HG02588 (cell line): Measurements from ENCODE around the gene KLK1.
"Not testable (repeated sequence)": the region's sequence is repeated elsewhere in the genome, so short reads cannot be mapped to it uniquely, and the experiment has no call there.

ENCODE experiments used
- ATAC-seq: cut with Tn5 transposase; IDR thresholded peaks from one replicate; pipeline ENCODE4 v1.9.1; 2021; ENCODE audit warnings: mild to moderate bottlenecking, moderate library complexity; ENCODE audit not compliant: unreplicated experiment

KLK1 gene

DNA sequence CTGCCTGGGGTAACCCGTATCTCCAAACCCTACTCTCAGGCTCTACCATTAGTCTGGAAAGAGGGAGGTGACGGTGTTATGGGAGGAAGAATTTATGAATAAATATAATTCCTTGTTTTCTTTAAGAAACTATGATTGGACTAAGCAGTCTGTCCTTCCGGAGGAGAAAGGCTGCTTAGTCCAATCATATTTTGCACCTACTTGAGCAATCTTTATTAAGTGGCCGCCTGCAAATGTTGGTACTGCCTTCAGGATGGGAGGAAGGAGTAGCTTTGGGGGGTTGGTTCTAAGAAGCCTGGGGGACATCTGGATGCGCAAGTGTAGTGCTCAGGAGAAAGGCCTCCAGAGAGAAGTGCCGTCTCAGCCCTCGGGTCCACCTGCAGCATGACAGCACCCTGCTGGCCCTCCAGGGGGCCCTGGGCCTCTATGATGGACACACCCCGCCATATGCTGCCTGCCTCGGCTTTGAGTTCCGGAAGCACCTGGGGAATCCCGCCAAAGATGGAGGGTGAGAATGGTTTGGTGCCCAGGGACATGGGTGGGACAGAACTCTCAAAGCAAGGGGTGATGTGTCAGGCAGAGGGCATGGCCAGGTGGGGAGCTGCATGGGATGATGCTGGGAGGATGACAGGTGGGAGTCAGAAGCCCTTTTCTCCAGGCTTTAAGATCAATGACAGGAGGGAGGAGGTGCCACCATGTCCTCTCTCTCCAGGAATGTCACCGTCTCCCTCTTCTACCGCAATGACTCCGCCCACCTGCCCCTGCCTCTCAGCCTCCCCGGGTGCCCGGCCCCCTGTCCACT lies 29.3 kb downstream of the KLK1 start:
- ATAC-seq = no peak

GRCh38 chr19:50793558-50794065 lies 30.0 kb downstream of the KLK1 start:
- ATAC-seq = no peak

GRCh38 chr19:50792272-50793250 lies 31.0 kb downstream of the KLK1 start:
- ATAC-seq = no peak

GRCh38 chr19:50791594-50792271 lies 31.9 kb downstream of the KLK1 start:
- ATAC-seq = no peak

GRCh38 chr19:50790922-50791467 lies 32.6 kb downstream of the KLK1 start:
- no peak for ATAC-seq

GRCh38 chr19:50790396-50790795 lies 33.2 kb downstream of the KLK1 start, which contains the start of gene ACP4:
Gene ACP4, plus strand, starts transcription at chr19:50790415. Its CDS starts 0 bp downstream, at chr19:50790415.
- no peak for ATAC-seq

GRCh38 chr19:50785329-50785728 lies 38.3 kb downstream of the KLK1 start:
- ATAC-seq = no peak

DNA sequence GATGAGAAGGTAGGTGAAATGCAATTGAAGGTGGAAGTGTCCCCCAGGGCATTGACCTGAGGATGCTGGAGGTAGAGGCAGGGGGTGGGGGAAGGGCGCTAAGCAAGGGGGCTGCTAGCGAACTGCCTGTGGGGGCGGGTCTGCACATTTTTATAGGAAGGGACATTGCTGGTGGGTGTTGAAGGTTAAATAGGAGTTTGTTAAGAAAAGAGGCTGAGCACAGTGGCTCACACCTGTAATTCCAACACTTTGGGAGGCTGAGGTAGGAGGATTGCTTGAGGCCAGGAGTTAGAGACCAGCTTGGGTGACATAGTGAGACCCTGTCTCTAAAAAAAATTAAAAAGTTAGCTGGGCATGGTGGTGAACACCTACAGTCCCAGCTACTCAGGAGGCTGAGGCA lies 38.9 kb downstream of the KLK1 start:
- no peak for ATAC-seq

GRCh38 chr19:50783848-50784152 lies 39.8 kb downstream of the KLK1 start:
- not testable (repeated sequence) for ATAC-seq

- no peak for ATAC-seq
These were observed 42.7 kb downstream of the KLK1 start for GRCh38 chr19:50780753-50781435.

DNA sequence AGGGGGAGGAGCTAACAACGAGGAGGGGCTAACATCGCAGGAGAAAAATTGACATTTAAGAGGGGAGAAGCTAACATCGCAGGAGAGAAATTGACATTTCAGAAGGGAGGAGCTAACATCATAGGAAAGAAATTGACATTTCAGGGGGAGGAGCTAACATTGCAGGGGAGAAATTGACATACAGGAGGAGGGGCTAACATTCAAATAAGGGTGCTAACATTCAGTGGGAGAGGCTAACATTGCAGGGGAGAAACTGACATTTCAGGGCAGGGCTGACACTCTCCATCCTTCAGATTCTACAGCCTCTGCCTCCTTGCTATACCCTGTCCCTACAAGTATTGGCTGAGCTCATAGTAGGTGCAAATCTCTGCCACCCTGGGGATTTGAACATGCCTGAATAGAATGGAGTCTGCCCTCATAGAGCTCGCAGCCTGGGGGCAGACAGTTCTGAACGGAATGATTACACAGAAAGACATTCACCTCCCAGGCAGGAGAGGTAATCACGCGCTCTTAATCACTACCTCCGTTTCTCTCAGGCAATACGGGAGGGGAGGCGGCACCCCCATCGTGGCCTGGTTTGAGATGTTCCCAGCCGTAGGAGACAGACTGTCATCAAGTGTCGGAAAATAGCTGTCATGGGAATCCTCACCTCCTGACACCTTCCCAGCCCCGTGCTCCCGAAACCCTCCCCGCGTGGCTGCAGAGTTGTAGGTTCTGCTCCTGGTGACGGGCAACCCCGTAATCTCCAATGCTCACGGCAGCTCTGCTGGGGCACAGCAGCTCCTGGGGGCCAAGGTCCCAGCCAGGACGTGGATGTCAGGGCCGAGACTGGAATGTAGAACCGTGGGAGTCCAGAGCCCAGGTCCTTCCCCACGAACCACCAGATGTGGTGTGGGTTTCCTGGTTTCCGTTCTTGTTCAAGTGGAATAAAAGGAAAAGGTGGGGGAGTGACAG lies 43.8 kb downstream of the KLK1 start:
- no peak for ATAC-seq

DNA sequence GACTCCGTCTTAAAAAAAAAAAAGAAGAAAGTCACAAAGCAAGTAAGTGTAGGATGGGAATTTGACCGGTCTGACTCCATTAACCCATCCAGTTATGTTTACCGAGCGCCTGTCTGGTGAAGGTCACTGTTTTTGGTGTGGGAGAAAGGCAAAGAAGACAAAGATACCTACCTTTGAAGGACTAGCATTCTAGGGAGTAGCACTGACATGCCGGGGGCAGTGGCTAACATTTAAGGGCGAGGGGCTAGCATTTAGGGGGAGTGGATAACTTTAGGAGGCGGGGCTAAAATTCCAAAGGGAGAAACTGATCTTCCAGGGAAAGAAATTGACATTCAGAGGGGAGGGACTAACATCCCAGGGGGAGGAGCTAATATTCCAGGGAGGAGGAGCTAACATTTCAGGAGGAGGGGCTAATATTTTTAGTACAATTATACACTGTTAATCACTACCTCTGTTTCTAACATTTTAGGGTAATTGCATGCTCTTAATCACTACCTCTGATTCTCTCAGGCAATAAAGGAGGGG lies 44.6 kb downstream of the KLK1 start:
- ATAC-seq = no peak

DNA sequence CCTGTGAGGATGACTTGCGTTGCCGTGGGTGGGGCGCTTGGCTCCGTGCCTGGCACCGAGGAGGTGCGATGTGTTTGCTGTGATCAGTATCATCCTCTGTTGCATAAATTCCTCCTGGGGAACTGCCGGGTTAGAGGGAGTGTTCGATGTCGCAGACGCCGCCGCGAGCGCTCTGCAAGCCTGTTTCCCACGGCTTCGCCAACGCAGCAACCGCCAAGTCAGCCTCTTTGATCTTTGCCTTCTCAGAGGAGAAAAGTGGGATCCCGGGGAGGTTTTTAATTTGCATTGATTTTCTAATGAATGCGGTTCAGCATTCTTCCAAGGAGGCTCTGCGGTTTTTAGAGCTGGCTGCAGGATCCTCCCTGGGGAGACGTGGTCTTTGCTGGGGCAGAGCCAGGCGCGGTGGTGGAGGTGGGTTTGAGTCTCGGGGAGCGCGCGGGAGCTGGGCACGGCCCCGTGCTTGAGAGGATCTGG lies 45.7 kb downstream of the KLK1 start:
- ATAC-seq = no peak

DNA sequence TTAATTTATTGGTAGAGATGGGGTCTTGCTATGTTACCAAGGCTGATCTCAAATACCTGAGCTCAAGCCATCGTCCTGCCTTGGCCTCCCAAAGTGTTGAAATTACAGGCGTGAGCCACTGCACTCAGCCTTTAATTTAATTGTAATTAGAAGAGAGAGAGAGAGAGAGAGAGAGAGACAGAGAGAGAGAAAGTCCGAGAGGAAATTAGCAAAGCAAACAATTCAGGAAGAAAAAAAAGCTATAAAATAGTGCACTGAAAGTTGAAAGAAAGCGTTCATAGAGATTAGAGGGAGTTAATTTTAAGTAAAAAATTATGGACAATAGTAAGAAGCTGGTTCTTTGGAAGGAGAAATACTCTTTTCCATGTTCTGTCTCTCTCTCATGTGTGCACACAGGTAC lies 46.3 kb downstream of the KLK1 start:
- ATAC-seq = no peak

DNA sequence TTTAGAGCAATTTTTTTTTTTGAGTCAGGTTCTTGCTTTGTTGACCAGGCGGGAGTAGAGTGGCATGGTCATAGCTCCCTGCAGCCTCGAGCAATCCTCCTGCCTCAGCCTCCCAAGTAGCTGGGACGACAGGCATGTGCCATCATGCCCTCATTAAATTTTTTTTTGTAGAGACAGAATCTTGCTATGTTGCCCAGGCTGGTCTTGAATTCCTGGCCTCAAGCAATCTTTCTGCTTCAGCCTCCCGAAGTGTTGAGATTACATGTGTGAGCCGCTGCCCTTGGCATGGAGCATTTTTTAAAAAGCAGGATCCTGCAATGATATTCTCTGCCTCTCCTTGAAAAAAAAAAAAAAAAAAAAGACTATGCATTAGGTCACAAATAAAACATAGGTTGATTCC lies 47.5 kb downstream of the KLK1 start:
- no peak for ATAC-seq

GRCh38 chr19:50773454-50773853 lies 50.1 kb downstream of the KLK1 start:
- ATAC-seq = not testable (repeated sequence)

DNA sequence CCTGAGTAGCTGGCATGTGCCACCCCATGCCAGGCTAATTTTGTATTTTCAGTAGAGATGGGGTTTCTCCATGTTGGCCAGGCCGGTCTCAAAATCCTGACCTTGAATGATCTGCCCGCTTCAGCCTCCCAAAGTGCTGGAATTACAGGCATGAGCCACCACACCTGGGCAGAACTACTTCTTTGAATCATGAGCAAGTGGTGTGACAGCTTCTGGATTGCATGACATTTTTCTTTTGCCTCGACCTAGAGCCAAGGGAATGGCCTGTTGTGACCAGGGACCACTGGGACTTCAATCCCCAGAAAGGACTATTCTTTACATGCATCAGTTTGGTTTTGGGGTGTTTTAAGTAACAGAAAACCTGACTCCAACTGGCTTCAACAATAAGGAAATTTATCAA lies 50.7 kb downstream of the KLK1 start:
- ATAC-seq = not testable (repeated sequence)

- ATAC-seq = no peak
These were observed 51.1 kb downstream of the KLK1 start for GRCh38 chr19:50772476-50772875.

DNA sequence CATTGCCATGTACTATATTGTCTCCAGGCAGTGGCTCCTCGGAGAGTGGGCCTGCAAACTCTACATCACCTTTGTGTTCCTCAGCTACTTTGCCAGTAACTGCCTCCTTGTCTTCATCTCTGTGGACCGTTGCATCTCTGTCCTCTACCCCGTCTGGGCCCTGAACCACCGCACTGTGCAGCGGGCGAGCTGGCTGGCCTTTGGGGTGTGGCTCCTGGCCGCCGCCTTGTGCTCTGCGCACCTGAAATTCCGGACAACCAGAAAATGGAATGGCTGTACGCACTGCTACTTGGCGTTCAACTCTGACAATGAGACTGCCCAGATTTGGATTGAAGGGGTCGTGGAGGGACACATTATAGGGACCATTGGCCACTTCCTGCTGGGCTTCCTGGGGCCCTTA lies 52.7 kb downstream of the KLK1 start:
- ATAC-seq = no peak
